ENCODE measurements around the gene TMEM245. TPM values are rescaled to one million over a fixed set of nuclear protein-coding genes. Genes with fewer than 3 reads are reported as not detected.

Gene TMEM245
- total and polyA plus RNA-seq, 2 donors (not counting 3 experiments of a cell fraction or from before 2014, with no cell fraction given): 44.2 to 48.0 TPM

- peaks cover 46% of the 10 kb centered on the region for H3K4me1 ChIP-seq (ENCODE audit: control insufficient read depth, extremely low read depth, insufficient read depth, low read length)
- no peak for FAIRE-seq
- CTCF ChIA-PET: interaction anchor here (2.5 to 2.9 kb wide), 2 partner anchors 10 to 12 kb away, joined by 13 read pairs; no protein-coding TSS in a partner anchor
- POLR2A ChIA-PET: interaction anchor here (0.6 to 1.5 kb wide), 3 partner anchors 13 to 1458 kb away, joined by 3 to 4 read pairs (median 3); no protein-coding TSS in a partner anchor
- H3K27me3 ChIP-seq (ENCODE audit: control insufficient read depth in 2 of 2, insufficient read depth in 2 of 2, low read length in 2 of 2): no peaks in the 10 kb centered on the region
- H3K9me3 ChIP-seq (replicated peaks; ENCODE audit: control insufficient read depth, insufficient read depth, low read length): no peaks in the 10 kb centered on the region
- peaks cover 0 to 2% of the 10 kb centered on the region in 2 experiments for H3K36me3 ChIP-seq (ENCODE audit: control insufficient read depth in 2 of 2, extremely low read depth in 1 of 2, insufficient read depth in 2 of 2, low read length in 2 of 2)
- no peak overlapping the region for H3K4me2 ChIP-seq (ENCODE audit: insufficient read depth, low read length)
- no peak for TF ChIP-seq POLR2A (IDR thresholded peaks at IDR 0.05; ENCODE audit: low read depth, low read length)
- TF ChIP-seq FOS (IDR thresholded peaks at IDR 0.05; ENCODE audit: borderline replicate concordance, insufficient read depth, low read length): no peak
- TF ChIP-seq POLR2AphosphoS5 (IDR thresholded peaks at IDR 0.05; ENCODE audit: insufficient read depth, low read depth, low read length): no peak
- no peak for TF ChIP-seq MAX (IDR thresholded peaks at IDR 0.05; ENCODE audit: insufficient read depth, insufficient read length)
- TF ChIP-seq EZH2 (IDR thresholded peaks at IDR 0.05; ENCODE audit: borderline replicate concordance, low read depth, low read length, severe bottlenecking): no peak
- TF ChIP-seq MYC (IDR thresholded peaks at IDR 0.05; ENCODE audit: low read depth, low read length): no peak
- TF ChIP-seq CTCF (IDR thresholded peaks at IDR 0.05; ENCODE audit: extremely low read depth in 1 of 2, insufficient read depth in 1 of 2, low read depth in 1 of 2, low read length in 2 of 2): no peak
- TF ChIP-seq JUN (IDR thresholded peaks at IDR 0.05; ENCODE audit: borderline replicate concordance, insufficient read depth, insufficient read length, low read depth): no peak
- TF ChIP-seq GATA2 (IDR thresholded peaks at IDR 0.05; ENCODE audit: insufficient read depth, insufficient read length, low read depth, low read length): no peak
- H2AFZ ChIP-seq (ENCODE audit: low read depth, low read length): no peak overlapping the region
- DNase-seq (ENCODE audit: low read depth, low spot score): no peak
- intact Hi-C loops (cut with micrococcal nuclease) (no loop called here), dilution Hi-C loops (cut with MboI; ENCODE audit: extremely low pct_ligation_motif_present, low sequenced_read_pairs) (no loop called here)
- peaks cover 57% of the 10 kb centered on the region for H3K79me2 ChIP-seq (ENCODE audit: control insufficient read depth, insufficient read depth, low read length)
- no peaks in the 10 kb centered on the region for H3K9me1 ChIP-seq (replicated peaks; ENCODE audit: control insufficient read depth, extremely low read depth, insufficient read depth, low read length)
- no TSS peak for BruUV-seq (replicated peaks)
- H3K4me3 ChIP-seq (replicated peaks in 1 of 3; ENCODE audit: insufficient read depth in 1 of 3, low read depth in 1 of 3, low read length in 3 of 3): no peak overlapping the region
- H3K9ac ChIP-seq (replicated peaks; ENCODE audit: extremely low read depth, insufficient read depth, low read length): no peak overlapping the region
- peaks cover 2% of the 10 kb centered on the region for H4K20me1 ChIP-seq (replicated peaks; ENCODE audit: control insufficient read depth, extremely low read depth, insufficient read depth, low read length)
- no peak overlapping the region for H3K27ac ChIP-seq (ENCODE audit: insufficient read depth, low read depth, low read length)
Observed at GRCh38 chr9:109097146-109097545, 22.6 kb downstream of the TMEM245 start.
